ENCODE results near the gene TASOR2.

The TASOR2 gene

GRCh38 chr10:5655121-5655520, 29.5 kb upstream of the TASOR2 start:
- DNase-seq (ENCODE audit: low read depth in 2 of 2), result no peak

- DNase-seq (ENCODE audit: low read depth in 2 of 2), result no peak
Observed at GRCh38 chr10:5656737-5657579, 27.7 kb upstream of the TASOR2 start.

- DNase-seq (ENCODE audit: low read depth in 2 of 2), result no peak
Observed at GRCh38 chr10:5658871-5659618, 25.6 kb upstream of the TASOR2 start.

GRCh38 chr10:5659702-5660528, 24.7 kb upstream of the TASOR2 start:
- DNase-seq (ENCODE audit: low read depth in 2 of 2), result no peak

GRCh38 chr10:5661043-5661442, 23.6 kb upstream of the TASOR2 start:
- DNase-seq (ENCODE audit: low read depth in 2 of 2), result no peak

GRCh38 chr10:5662708-5663579, 21.7 kb upstream of the TASOR2 start:
- DNase-seq (ENCODE audit: low read depth in 2 of 2), result no peak

- DNase-seq (ENCODE audit: low read depth in 2 of 2), result no peak
Observed at GRCh38 chr10:5663692-5664427, 20.8 kb upstream of the TASOR2 start.

GRCh38 chr10:5665373-5666007, 19.1 kb upstream of the TASOR2 start:
- no peak for DNase-seq (ENCODE audit: low read depth in 2 of 2)

- DNase-seq (ENCODE audit: low read depth in 2 of 2), result peak in 1 of 2 donors; percentile 12
Observed at GRCh38 chr10:5666008-5666840, 18.4 kb upstream of the TASOR2 start, which contains the start of gene ASB13. TSS of gene ASB13 (minus strand) at chr10:5666595. CDS start at chr10:5666551, 44 bp downstream.

GRCh38 chr10:5666841-5667630, 17.6 kb upstream of the TASOR2 start:
- no peak for DNase-seq (ENCODE audit: low read depth in 2 of 2)

- no peak for DNase-seq (ENCODE audit: low read depth in 2 of 2)
Observed at GRCh38 chr10:5668429-5668828, 16.2 kb upstream of the TASOR2 start.

GRCh38 chr10:5669604-5670003, 15.0 kb upstream of the TASOR2 start:
- no peak for DNase-seq (ENCODE audit: low read depth in 2 of 2)

- DNase-seq (ENCODE audit: low read depth in 2 of 2), result no peak
Observed at GRCh38 chr10:5670662-5671375, 13.8 kb upstream of the TASOR2 start.

- DNase-seq (ENCODE audit: low read depth in 2 of 2), result no peak
Observed at GRCh38 chr10:5678397-5679036, 6.1 kb upstream of the TASOR2 start.

GRCh38 chr10:5679037-5679435, 5.6 kb upstream of the TASOR2 start:
- no peak for DNase-seq (ENCODE audit: low read depth in 2 of 2)

GRCh38 chr10:5679606-5680005, 5.0 kb upstream of the TASOR2 start:
- DNase-seq (ENCODE audit: low read depth in 2 of 2), result no peak

GRCh38 chr10:5681930-5682329, 2.7 kb upstream of the TASOR2 start:
- DNase-seq (ENCODE audit: low read depth in 2 of 2), result no peak
